ENCODE data around the gene TSEN34.
"Not testable (repeated sequence)": the region's sequence is repeated elsewhere in the genome, so short reads cannot be mapped to it uniquely, and the experiment has no call there.

DNA sequence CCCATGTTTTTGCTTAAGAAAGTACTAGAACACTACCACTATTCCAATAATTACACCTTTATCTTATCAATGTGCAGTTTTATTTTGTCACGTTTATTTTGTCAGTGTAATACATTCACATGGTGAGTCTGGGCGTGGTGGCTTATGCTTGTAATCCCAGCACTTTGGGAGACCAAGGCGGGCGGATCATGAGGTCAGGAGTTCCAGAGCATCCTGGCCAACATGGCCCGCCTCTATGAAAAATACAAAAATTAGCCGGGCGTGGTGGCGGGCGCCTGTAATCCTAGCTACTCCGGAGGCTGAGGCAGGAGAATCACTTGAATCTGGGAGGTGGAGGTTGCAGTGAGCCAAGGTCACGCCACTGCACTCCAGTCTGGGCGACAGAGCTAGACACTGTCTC lies 3.4 kb downstream of the TSEN34 start:
- TF ChIP-seq, protein P1, sequence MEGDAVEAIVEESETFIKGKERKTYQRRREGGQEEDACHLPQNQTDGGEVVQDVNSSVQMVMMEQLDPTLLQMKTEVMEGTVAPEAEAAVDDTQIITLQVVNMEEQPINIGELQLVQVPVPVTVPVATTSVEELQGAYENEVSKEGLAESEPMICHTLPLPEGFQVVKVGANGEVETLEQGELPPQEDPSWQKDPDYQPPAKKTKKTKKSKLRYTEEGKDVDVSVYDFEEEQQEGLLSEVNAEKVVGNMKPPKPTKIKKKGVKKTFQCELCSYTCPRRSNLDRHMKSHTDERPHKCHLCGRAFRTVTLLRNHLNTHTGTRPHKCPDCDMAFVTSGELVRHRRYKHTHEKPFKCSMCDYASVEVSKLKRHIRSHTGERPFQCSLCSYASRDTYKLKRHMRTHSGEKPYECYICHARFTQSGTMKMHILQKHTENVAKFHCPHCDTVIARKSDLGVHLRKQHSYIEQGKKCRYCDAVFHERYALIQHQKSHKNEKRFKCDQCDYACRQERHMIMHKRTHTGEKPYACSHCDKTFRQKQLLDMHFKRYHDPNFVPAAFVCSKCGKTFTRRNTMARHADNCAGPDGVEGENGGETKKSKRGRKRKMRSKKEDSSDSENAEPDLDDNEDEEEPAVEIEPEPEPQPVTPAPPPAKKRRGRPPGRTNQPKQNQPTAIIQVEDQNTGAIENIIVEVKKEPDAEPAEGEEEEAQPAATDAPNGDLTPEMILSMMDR (IDR thresholded peaks at IDR 0.05) = not testable (repeated sequence)
- not testable (repeated sequence) for TF ChIP-seq POLR2A (IDR thresholded peaks at IDR 0.05; ENCODE audit: low read depth); POLR2AphosphoS5 (IDR thresholded peaks at IDR 0.05); EP300 (IDR thresholded peaks at IDR 0.05)
